SK-N-SH (cell line): Measurements from ENCODE around the gene SH2D5. TPM values are rescaled to one million over a fixed set of nuclear protein-coding genes. Genes with fewer than 3 reads are reported as not detected.

ENCODE experiments used
- CTCF ChIA-PET: fragments of 300-600, 350-600 bp; formaldehyde crosslinking; extraction: SDS; loops from one replicate; lab custom pipeline; 2021; lab: Yijun Ruan, JAX
- POLR2A ChIA-PET: fragments of 350-600 bp; sonication (Branson Sonifier 250); formaldehyde crosslinking; extraction: SDS; loops from one replicate; lab custom pipeline; 2020; ENCODE audit warnings: antibody characterized with exemption, inconsistent platforms; lab: Yijun Ruan, JAX
- DNase-seq: peaks from one replicate; pipeline ENCODE4 v3.0.0; 2012
- H2AFZ ChIP-seq: fragments of 200-600 bp; sonication (generic); 2 replicates; pipeline ENCODE4 v1.8.1; 2016; ENCODE audit warnings: antibody characterized with exemption, mild to moderate bottlenecking, low read depth
- H3F3A ChIP-seq: fragments of 200-600 bp; sonication (generic); replicated peaks from 2 replicates; pipeline ENCODE3; 2016; ENCODE audit warnings: antibody characterized with exemption, mild to moderate bottlenecking; ENCODE audit not compliant: insufficient read depth
- H3K27ac ChIP-seq, 2 experiments: fragments of 200-500 bp in 1 of 2; fragments of 200-600 bp in 1 of 2; sonication (Bioruptor generic) in 1 of 2; sonication (generic), shearing (Covaris generic) in 1 of 2; 2 replicates each; pipeline versions ENCODE4 v1.5.1 to v1.6.1; 2014 to 2016; ENCODE audit warnings: low read depth in 2 of 2, inconsistent platforms in 1 of 2, low read length in 1 of 2, mild to moderate bottlenecking in 1 of 2, mixed read lengths in 1 of 2
- H3K27me3 ChIP-seq: fragments of 200-600 bp; sonication (generic), shearing (Covaris generic); 2 replicates; pipeline ENCODE4 v1.6.1; 2016; ENCODE audit warnings: mixed run types; ENCODE audit not compliant: insufficient read depth
- H3K36me3 ChIP-seq, 2 experiments: fragments of 200-500 bp in 1 of 2; fragments of 200-600 bp in 1 of 2; sonication (Bioruptor generic) in 1 of 2; sonication (generic) in 1 of 2; replicated peaks in 1 of 2; 2 replicates each; pipeline versions ENCODE3 to v1.5.1; 2014 to 2016; ENCODE audit warnings: low read length in 1 of 2, mild to moderate bottlenecking in 1 of 2; ENCODE audit not compliant: insufficient read depth in 2 of 2, control insufficient read depth in 1 of 2
- H3K4me1 ChIP-seq, 2 experiments: fragments of 200-500 bp in 1 of 2; fragments of 200-600 bp in 1 of 2; sonication (Bioruptor generic) in 1 of 2; sonication (generic), shearing (Covaris generic) in 1 of 2; 2 replicates each; pipeline versions ENCODE4 v1.5.1 to v1.6.1; 2014 to 2016; ENCODE audit warnings: low read depth in 1 of 2, low read length in 1 of 2, mixed run types in 1 of 2; ENCODE audit not compliant: insufficient read depth in 2 of 2, control insufficient read depth in 1 of 2
- H3K4me2 ChIP-seq: fragments of 200-600 bp; sonication (generic), shearing (Covaris generic); 2 replicates; pipeline ENCODE4 v1.6.1; 2017; ENCODE audit warnings: mixed run types
- H3K4me3 ChIP-seq, 2 experiments: fragments of 200-500 bp in 1 of 2; fragments of 200-600 bp in 1 of 2; sonication (Bioruptor generic) in 1 of 2; sonication (generic), shearing (Covaris generic) in 1 of 2; 2 replicates each; pipeline versions ENCODE4 v1.5.1 to v1.8.1; 2014 to 2016; ENCODE audit warnings: low read depth in 2 of 2, inconsistent platforms in 1 of 2, low read length in 1 of 2, mild to moderate bottlenecking in 1 of 2, mixed read lengths in 1 of 2, moderate library complexity in 1 of 2
- H3K79me2 ChIP-seq: fragments of 200-600 bp; sonication (generic); 2 replicates; pipeline ENCODE4 v1.8.1; 2017; ENCODE audit warnings: mild to moderate bottlenecking; ENCODE audit not compliant: insufficient read depth
- H3K9ac ChIP-seq: fragments of 200-600 bp; sonication (generic); 2 replicates; pipeline ENCODE4 v1.6.1; 2017; ENCODE audit warnings: mixed run types
- H3K9me2 ChIP-seq: fragments of 200-600 bp; sonication (generic); 2 replicates; pipeline ENCODE4 v1.6.1; 2017; ENCODE audit warnings: mixed run types
- H3K9me3 ChIP-seq: fragments of 200-600 bp; sonication (generic); 2 replicates; pipeline ENCODE4 v1.6.1; 2017; ENCODE audit warnings: mixed run types, mild to moderate bottlenecking, moderate library complexity
- H4K20me1 ChIP-seq: fragments of 200-600 bp; sonication (generic); 2 replicates; pipeline ENCODE4 v1.6.1; 2017; ENCODE audit warnings: mild to moderate bottlenecking, mixed run types; ENCODE audit not compliant: insufficient read depth
- CHD2 ChIP-seq: fragments of 150-350 bp; IDR thresholded peaks from 2 replicates; pipeline ENCODE4 v1.6.1; 2018; ENCODE audit warnings: low read length; ENCODE audit not compliant: partially characterized antibody
- EZH2phosphoT487 ChIP-seq: fragments of 200-600 bp; sonication (generic); IDR thresholded peaks from 2 replicates; pipeline ENCODE4 v1.6.1; 2017; ENCODE audit warnings: low read depth, mixed run types, mild to moderate bottlenecking, antibody characterized with exemption, moderate library complexity, borderline replicate concordance
- FOSL2 ChIP-seq: IDR thresholded peaks from 2 replicates; pipeline ENCODE4 v1.4.0; 2012; ENCODE audit warnings: low read depth, mild to moderate bottlenecking, moderate library complexity, borderline replicate concordance
- GABPA ChIP-seq: IDR thresholded peaks from 2 replicates; pipeline ENCODE4 v1.4.0; 2012; ENCODE audit warnings: low read depth, mild to moderate bottlenecking
- JUND ChIP-seq: IDR thresholded peaks from 2 replicates; pipeline ENCODE4 v1.4.0; 2012
- MEF2A ChIP-seq: IDR thresholded peaks from 2 replicates; pipeline ENCODE4 v1.4.0; 2012; ENCODE audit warnings: low read depth, borderline replicate concordance
- MXI1 ChIP-seq: IDR thresholded peaks from 2 replicates; pipeline ENCODE4 v1.6.1; 2012; ENCODE audit warnings: mild to moderate bottlenecking, low read depth, low read length, improper control_type of control experiment
- NFIC ChIP-seq: IDR thresholded peaks from 2 replicates; pipeline ENCODE4 v1.4.0; 2012; ENCODE audit warnings: borderline replicate concordance
- POLR2AphosphoS5 ChIP-seq: IDR thresholded peaks from 2 replicates; pipeline ENCODE4 v1.6.1; 2012; ENCODE audit warnings: low read depth, low read length
- RCOR1 ChIP-seq: fragments of 150-350 bp; IDR thresholded peaks from 2 replicates; pipeline ENCODE4 v1.6.1; 2017; ENCODE audit warnings: antibody characterized with exemption, low read length
- SIN3A ChIP-seq: IDR thresholded peaks from 2 replicates; pipeline ENCODE4 v1.6.1; 2012; ENCODE audit warnings: low read depth, mild to moderate bottlenecking, low read length, moderate library complexity, borderline replicate concordance
- SMC3 ChIP-seq: IDR thresholded peaks from 2 replicates; pipeline ENCODE4 v1.6.1; 2012; ENCODE audit warnings: low read depth, low read length, improper control_type of control experiment
- TEAD4 ChIP-seq: IDR thresholded peaks from 2 replicates; pipeline ENCODE4 v1.4.0; 2012; ENCODE audit warnings: mild to moderate bottlenecking, borderline replicate concordance; ENCODE audit not compliant: insufficient read depth
- WGBS: methylation state at CpG from one replicate; pipeline ENCODE4 v1.1.6; 2017; ENCODE audit warnings: low lambda C conversion rate; 5-methylcytosine and 5-hydroxymethylcytosine counted together
- polyA plus RNA-seq, 3 experiments: library from polyadenylated mRNA; depleted of rRNA; stranded (reverse); fragments of >200 nt; gene quantifications; 2 replicates each; pipeline ENCODE4 v1.2.3, GENCODE V29; 2012
- TF ChIP-seq, protein P1 (sequence below): fragments of 150-350 bp; IDR thresholded peaks from 2 replicates; pipeline ENCODE4 v1.6.1; 2017; ENCODE audit warnings: antibody characterized with exemption, low read length, low read depth, borderline replicate concordance
- TF ChIP-seq, protein P2 (sequence below): IDR thresholded peaks from 2 replicates; pipeline ENCODE4 v1.4.0; 2012; ENCODE audit warnings: low read depth
- TF ChIP-seq, protein P3 (sequence below): IDR thresholded peaks from 2 replicates; pipeline ENCODE4; 2012

The SH2D5 gene
- polyA plus RNA-seq, 1 of the 3 experiments (the other 2 are of a cell fraction), result 6.1 TPM

DNA sequence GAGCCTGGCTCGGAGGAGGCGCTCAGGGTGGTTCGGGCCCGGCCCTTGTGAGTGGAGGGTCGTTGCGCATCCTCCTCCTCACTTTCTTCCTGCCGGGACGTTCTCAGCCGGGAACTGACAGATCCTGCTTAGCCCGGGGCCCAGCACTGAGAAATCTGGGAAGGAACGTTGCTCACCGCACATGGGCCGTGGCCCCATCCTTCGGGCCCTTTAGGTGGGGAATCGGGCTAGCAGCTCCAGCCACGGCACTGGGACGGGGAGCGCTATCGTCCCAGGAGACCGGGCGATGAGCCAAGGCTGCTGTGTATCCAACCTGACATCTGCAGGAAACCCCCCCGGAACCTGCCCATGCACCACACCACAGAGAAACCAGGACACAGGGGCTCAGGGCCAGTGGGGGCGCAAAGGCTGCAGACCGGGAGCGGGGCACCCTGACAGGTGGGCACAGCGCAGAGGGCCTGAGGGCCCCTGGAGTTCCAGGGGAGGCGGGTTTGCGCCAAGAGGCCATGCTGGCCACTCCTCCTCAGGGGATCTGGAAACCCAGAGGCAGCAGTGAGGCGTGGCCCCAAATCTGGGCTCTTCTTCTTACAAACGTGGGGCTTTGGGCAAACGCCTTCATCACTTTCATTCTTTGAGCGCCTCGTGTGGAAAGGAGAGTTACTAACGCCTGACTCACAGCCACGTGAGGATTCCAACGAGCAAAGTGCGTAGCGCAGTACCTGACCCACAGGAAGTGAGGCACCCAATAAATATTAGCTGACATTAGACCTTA lies at the start of gene SH2D5 (continued):
- no peak for TF ChIP-seq CHD2
- no peak for TF ChIP-seq EZH2phosphoT487
- TF ChIP-seq POLR2AphosphoS5, result no peak; the same call in 1 of the 2 replicates
- no peak for TF ChIP-seq GABPA
- TF ChIP-seq NFIC, result peak; percentile 68
- TF ChIP-seq SMC3, result peak; percentile 21; the same call in 1 of the 2 replicates
- TF ChIP-seq MEF2A, result no peak
- TF ChIP-seq MXI1, result peak; percentile 93
- TF ChIP-seq FOSL2, result peak; percentile 94
- TF ChIP-seq SIN3A, result peak; percentile 66; the same call in 1 of the 2 replicates
- TF ChIP-seq JUND, result peak; percentile 82
- peak; percentile 59; the same call in 1 of the 2 replicates for TF ChIP-seq TEAD4
- TF ChIP-seq, protein P1, sequence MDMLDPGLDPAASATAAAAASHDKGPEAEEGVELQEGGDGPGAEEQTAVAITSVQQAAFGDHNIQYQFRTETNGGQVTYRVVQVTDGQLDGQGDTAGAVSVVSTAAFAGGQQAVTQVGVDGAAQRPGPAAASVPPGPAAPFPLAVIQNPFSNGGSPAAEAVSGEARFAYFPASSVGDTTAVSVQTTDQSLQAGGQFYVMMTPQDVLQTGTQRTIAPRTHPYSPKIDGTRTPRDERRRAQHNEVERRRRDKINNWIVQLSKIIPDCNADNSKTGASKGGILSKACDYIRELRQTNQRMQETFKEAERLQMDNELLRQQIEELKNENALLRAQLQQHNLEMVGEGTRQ, result 0 out of 2 replicates have a peak, but pooled peaks have one; percentile 16

DNA sequence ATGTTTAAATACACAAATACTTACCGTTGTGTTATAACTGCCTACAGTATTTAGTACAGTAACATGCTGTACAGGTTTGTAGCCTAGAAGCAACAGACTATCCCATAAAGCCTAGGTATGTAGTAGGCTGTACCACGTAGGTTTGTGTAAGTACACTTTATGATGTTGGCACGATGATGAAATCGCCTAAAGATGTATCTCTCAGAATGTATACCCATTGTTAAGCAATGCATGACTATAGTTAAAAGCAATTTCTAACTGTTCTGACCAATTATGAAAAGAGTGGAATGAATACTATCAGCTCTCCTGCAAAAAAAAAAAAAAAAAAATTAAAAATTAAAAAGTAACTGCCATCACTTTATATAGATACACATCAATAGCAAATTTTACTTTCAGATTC lies 43.2 kb upstream of the SH2D5 start:
- peaks cover 80 to 94% of the 10 kb centered on the region in 2 experiments for H3K36me3 ChIP-seq
- H3K4me1 ChIP-seq, result peaks cover 0 to 2% of the 10 kb centered on the region in 2 experiments; a peak in 2 of 4 replicates
- H3K9me2 ChIP-seq, result no peaks in the 10 kb centered on the region
- H3K79me2 ChIP-seq, result peaks cover 97% of the 10 kb centered on the region
- peaks cover 60% of the 10 kb centered on the region for H4K20me1 ChIP-seq
- H3K4me2 ChIP-seq, result no peak overlapping the region
- no peaks in the 10 kb centered on the region for H3K27me3 ChIP-seq
- no peak overlapping the region for H3K9ac ChIP-seq
- 89% methylated on average over 4 of the region's 4 CpGs for WGBS
- H3K4me3 ChIP-seq, result no peak overlapping the region
- TF ChIP-seq, protein P2, sequence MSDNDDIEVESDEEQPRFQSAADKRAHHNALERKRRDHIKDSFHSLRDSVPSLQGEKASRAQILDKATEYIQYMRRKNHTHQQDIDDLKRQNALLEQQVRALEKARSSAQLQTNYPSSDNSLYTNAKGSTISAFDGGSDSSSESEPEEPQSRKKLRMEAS, result no peak
- TF ChIP-seq RCOR1, result no peak
- TF ChIP-seq, protein P3, sequence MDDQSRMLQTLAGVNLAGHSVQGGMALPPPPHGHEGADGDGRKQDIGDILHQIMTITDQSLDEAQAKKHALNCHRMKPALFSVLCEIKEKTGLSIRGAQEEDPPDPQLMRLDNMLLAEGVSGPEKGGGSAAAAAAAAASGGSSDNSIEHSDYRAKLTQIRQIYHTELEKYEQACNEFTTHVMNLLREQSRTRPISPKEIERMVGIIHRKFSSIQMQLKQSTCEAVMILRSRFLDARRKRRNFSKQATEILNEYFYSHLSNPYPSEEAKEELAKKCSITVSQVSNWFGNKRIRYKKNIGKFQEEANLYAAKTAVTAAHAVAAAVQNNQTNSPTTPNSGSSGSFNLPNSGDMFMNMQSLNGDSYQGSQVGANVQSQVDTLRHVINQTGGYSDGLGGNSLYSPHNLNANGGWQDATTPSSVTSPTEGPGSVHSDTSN, result no peak
- TF ChIP-seq, all 33 proteins: peak for 0
- CTCF ChIA-PET, result interaction anchor here (1.4 kb wide), 1 partner anchor 419 kb away, joined by 3 read pairs; no protein-coding TSS in a partner anchor
- POLR2A ChIA-PET, result interaction anchor here (0.6 kb wide), 1 partner anchor 11 kb away, joined by 3 read pairs; no protein-coding TSS in a partner anchor
- H3K9me3 ChIP-seq, result no peaks in the 10 kb centered on the region
- peaks cover 38% of the 10 kb centered on the region for H3F3A ChIP-seq
- no peak overlapping the region for H2AFZ ChIP-seq
- no peak for DNase-seq
- H3K27ac ChIP-seq, result no peak overlapping the region
